HG03520 (cell line): ENCODE results near the gene UBE4B.

Experiments used
- ATAC-seq: cut with Tn5 transposase; IDR thresholded peaks from one replicate; pipeline ENCODE4 v1.9.1; 2021; ENCODE audit warnings: mild to moderate bottlenecking, moderate library complexity; ENCODE audit not compliant: unreplicated experiment

UBE4B gene

GRCh38 chr1:10108948-10109708 is 76.4 kb downstream of the UBE4B start:
- ATAC-seq, result no peak

- ATAC-seq, result no peak
Measured at GRCh38 chr1:10113501-10113900, 80.7 kb downstream of the UBE4B start.

- ATAC-seq, result no peak
Measured at GRCh38 chr1:10114746-10115145, 82.0 kb downstream of the UBE4B start.

- ATAC-seq, result no peak
Measured at GRCh38 chr1:10117132-10117531, 84.4 kb downstream of the UBE4B start.

GRCh38 chr1:10117865-10118264 is 85.1 kb downstream of the UBE4B start:
- ATAC-seq, result no peak

- ATAC-seq, result no peak
Measured at GRCh38 chr1:10121688-10122087, 88.9 kb downstream of the UBE4B start.

- ATAC-seq, result no peak
Measured at GRCh38 chr1:10122926-10123325, 90.2 kb downstream of the UBE4B start.

- ATAC-seq, result no peak
Measured at GRCh38 chr1:10128101-10128765, 95.5 kb downstream of the UBE4B start.

- no peak for ATAC-seq
Measured at GRCh38 chr1:10132316-10132715, 99.6 kb downstream of the UBE4B start.

GRCh38 chr1:10132852-10133251 is 100.1 kb downstream of the UBE4B start:
- no peak for ATAC-seq

GRCh38 chr1:10140981-10141380 is 108.2 kb downstream of the UBE4B start:
- no peak for ATAC-seq

GRCh38 chr1:10143961-10144485 is 111.3 kb downstream of the UBE4B start:
- ATAC-seq, result no peak

GRCh38 chr1:10146391-10146790 is 113.6 kb downstream of the UBE4B start:
- ATAC-seq, result no peak

GRCh38 chr1:10149231-10149630 is 116.5 kb downstream of the UBE4B start:
- no peak for ATAC-seq

- ATAC-seq, result no peak
Measured at GRCh38 chr1:10152709-10153284, 120.0 kb downstream of the UBE4B start.

GRCh38 chr1:10155087-10155712 is 122.4 kb downstream of the UBE4B start:
- ATAC-seq, result no peak

GRCh38 chr1:10160173-10160572 is 127.4 kb downstream of the UBE4B start:
- ATAC-seq, result no peak

GRCh38 chr1:10160907-10161490 is 128.2 kb downstream of the UBE4B start:
- ATAC-seq, result no peak

- ATAC-seq, result no peak
Measured at GRCh38 chr1:10161541-10162290, 129.0 kb downstream of the UBE4B start.

GRCh38 chr1:10168912-10169514 is 136.3 kb downstream of the UBE4B start:
- no peak for ATAC-seq
